ENCODE measurements around the gene BMP5.

Gene BMP5

DNA sequence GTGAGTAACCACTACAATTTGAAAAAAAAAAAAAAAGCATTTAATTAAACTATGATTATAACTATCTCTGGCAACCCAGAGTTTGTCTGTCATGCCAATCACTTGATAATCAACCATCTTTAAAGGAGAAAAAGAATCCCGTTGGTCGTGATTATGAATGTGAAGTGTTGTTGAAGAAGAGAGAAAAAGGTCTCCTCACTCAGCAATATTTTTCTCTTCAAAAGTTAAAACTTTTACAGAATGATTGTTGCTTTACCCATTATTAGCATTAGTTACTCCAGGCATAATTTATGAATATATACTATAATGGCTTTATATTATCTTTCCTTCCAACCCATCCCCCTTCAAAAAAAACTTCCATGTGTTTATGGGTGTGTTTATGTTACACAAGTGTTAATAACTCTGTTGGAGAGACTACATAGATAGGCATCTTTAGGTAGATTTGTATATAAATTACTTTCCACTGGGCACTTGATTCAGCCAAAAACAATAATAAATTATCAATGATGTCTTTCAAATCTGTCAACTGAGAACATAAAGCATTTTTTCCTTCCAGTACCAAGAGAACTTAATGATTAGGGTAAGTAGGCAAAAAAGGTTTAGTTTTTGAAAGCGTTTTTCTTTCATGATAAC is 5.1 kb downstream of the BMP5 start:
- DNase-seq = no peak

DNA sequence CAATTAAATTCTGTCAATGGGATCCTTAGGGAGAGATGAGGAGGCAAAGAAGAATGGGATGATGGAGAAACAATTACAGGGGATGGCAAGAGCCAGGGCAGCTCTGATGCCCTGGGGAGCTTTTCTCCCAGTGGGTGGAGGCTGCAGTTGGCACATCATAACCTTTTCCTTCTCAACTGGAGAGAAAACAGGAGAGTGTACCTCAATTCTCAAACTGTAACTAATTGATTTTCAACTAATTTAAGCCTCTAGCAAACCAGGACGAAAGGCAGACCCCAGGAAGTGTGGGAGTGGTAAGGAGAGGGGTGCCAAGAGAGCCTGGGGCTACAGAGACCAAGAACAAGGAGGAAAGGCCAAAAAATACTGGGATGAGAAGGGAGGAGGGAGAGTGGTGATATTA is 5.7 kb downstream of the BMP5 start:
- DNase-seq = no peak

DNA sequence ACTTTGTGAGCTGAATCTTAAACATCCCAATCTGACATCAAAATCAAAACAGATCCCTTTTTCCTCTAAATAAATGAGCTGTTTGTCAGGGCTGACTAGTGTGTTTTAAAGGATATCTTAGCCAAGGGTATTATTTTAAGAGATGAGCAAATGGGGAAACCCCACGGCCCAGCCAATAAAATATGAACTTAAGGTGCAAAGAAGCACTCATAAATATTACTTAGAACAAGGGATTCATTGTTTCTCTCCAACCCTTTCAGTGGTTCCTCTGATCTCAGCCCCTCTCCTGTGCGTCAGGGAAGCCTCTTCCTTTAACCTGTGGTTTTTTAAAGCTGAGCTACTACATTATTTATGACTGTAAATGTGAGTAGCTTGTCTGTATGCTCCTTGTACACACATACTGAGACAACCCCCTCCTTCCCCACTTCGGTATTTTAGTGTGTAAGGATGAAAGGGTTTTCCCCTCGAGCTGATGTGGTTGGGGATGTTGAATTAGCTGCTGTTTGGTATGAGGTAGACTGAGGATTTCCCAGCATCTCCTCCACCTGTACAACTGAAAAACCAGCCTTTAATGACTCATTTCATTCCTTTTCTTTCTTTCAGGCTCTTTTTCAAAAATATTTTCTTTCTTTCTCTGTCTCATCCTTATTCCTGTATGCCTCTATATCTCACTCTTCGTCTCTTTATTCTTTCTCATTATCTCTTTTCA is 6.5 kb downstream of the BMP5 start:
- DNase-seq = no peak

DNA sequence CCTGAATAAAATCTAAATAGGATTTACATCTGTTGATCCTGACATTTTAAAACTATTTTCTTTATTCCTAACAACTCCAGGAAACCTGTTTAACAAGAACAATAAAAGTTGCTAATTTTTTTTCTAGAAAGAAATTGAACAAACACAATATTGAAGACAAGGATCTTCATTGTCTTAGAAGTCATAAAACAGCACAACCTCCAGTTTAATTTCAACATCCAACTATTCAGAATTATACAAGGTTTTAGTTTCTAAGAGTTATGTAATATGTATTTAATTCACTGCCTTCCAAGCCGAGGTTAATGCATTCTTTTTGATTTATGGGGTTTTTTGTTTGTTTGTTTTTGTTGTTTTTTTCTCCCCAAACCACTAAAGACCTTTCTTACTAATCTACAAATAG is 7.2 kb downstream of the BMP5 start:
- DNase-seq = no peak

DNA sequence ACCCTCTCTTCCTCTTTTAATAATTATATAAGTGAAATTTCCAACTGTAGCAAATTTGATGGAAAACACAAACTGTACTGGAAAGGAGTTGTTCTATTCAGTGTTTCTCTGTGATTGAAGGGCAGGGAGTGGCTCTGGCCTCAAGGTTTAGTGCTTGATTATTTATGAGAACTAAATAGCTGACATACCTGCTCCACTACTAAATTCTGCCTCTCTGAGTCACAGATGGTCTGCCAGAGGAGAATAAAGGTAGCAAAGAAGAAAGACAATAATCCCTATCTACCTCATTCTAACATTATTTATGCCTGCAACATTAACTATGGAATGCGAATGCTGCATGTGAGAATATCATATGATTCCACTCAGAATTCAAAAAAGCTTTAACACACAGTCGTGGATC is 9.3 kb downstream of the BMP5 start:
- DNase-seq = no peak

DNA sequence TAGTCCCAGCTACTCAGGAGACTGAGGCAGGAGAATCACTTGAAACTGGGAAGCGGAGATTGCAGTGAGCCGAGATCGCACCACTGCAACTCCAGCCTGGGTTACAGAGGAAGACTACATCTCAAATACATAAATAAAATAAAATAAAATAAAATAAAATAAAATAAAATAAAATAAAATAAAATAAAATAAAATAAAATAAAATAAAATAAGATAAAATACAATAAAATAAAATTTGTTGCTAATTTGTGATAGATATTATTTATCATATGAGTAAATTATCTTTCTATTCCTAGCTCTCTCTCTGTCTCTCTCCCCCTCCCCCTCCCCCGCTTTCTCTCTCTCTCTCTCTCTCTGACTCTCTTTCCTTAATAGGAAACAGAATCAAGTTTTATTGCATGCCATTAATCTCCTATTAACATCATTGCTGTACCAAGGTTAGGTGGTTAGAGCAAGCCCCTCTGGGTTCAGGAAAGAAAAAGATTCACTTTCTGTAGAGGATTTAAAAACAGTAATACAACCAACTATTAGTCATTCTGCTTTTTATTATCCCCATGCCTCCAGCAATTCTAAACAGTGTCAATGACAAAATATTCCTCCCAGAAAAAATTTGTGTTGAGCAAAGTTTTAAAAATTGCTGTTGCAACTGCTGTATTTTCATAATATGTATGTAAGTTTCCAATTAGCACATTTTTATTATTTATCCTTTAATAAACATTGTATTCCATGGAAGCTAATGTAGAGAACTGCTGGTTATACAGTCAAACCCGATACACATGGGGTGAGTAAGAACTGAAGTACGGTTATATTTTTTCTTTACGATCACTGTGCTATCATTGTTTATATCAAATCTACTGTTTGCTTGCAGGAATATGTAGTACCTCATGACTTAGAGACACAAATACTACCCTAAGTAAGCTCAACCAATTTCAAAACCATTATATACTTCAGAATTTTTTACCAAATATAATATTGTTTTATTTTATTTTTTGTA is 22.1 kb downstream of the BMP5 start:
- DNase-seq = no peak

DNA sequence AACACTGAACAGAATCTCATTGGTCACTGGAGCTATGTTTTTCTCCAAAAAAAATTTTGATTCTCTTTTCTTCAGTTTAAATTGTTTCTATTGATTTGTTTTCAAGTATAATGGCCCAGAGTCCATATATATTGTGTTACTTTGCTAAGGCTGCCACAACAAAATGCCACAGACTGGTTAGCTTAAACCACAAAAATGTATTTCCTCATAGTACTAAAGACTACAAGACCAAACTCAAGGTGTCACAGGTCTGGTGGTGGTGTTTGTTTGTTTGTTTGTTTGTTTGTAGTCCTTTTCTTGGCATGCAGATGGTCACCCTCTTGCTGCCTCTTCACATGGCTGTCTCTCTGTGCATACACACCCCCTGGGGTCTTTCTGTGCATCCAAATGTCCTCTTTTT is 34.0 kb downstream of the BMP5 start:
- no peak for DNase-seq

DNA sequence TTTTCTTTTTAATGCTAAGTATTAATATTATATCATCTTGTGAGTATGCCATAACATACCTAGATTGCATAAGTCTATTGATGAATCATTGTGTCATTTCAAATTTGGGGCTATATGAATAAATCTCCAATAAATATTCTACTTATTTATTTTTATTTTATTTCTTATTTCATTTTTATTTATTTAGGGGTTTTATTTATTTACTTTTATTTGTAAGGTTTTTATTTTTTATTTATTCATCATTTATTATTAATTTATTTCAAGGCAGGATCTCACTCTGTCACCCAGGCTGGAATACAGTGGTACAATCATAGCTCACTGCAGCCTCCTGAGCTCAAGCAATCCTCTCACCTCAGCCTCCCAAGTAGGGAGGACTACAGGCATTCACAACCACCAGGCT is 36.3 kb downstream of the BMP5 start:
- DNase-seq = no peak

DNA sequence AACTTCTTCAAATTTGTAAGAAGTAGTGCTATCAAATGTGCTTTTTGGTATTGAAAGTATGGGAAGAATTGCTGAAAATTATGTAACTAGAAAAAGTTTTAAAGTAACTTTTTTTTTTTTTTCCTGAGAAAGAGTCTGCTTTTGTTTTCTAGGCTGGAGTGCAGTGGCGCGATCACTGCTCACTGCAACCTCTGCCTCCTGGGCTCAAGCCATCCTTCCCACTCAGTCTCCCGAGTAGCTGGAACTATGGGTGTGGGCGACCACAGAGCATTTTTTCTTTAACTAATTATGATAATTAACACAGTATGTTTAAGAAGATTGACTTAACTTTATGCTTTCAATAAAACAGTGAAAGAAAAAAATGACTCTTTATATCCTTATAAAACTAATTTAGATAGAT is 38.4 kb downstream of the BMP5 start:
- no peak for DNase-seq

DNA sequence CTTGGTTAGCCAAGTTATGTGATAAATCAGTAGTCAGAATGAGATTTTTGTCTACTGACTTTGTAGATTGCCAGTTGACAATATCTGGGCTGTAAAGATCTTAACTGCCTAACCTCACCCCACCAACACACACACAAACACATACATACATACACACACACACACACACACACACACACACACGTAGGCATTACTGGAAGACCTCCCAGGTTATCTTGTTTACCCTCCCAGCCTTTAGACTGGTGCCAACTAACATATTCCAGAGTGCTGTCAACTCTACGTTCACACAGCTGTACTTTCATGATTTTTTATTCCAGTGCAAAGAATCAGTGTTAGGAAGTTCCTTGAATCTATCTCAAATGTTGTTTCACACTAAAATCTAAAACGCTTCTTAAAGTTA is 38.9 kb downstream of the BMP5 start:
- DNase-seq = no peak

DNA sequence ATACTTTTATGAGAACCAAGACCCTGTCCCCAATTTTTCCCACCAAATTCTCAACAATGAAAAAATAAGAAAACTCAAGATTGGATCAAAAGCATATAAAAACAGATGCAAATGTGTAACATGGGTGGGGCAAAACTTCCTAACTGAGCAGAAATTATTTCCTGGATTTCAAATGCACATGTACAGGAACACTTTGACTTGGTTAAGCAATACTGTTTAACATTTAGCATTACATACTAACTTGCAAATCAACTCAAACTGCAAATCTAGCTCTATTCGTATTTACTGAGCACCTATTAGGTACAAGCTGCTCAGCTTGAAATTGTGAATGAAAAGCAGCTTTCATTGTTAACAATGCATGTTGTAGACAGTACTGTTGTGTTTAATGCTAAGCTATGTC is 40.2 kb downstream of the BMP5 start:
- DNase-seq = no peak

DNA sequence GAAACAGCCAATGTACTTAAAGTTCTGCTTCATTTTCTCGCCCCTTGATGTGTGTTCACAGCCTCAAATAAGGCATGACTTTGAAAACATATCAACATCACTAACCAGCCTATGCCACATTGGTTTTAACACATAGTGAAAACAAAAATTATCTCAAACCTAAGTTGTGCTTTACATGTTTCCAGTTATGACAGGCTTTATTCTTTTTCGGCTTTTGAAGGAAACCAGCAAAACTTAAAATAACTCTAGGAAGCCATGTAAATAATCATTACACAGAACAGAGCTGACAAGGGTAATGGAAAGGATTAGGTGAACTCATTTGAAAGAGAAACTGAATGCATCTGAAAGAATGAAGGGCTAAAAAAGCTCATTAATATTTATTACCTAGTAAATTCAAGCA is 42.1 kb downstream of the BMP5 start:
- no peak for DNase-seq

DNA sequence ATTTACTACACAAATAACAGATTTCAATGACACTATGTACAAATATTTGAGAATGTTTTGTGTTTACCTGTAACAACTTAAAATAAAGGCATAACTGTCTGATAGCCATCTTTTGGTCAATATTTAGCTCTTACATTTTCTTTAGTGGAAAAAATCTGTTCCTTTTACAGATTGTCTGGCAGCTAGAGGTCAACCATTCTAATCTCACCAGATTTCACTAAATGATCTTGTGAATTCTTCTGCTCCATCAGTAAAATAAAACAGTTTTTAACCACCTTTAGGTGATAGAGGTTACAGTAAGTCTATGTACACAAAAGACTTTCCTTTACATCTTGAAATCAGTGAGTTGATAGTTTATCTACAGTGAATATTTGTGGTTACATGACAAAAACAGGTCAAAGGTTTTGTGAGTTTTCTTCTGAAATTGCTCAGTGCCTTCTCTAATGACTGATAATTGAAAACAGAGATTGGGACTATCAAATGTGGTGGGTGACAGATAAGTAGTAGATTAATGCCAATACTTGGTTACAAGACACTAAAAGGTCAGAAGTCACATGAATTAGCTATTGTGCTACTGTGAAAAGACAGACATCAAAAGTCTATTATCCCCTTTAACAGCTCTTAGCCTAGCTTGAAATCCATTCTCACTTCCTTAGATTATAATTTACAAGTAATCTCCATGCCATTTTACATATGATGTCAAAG is 47.4 kb downstream of the BMP5 start:
- DNase-seq = no peak

DNA sequence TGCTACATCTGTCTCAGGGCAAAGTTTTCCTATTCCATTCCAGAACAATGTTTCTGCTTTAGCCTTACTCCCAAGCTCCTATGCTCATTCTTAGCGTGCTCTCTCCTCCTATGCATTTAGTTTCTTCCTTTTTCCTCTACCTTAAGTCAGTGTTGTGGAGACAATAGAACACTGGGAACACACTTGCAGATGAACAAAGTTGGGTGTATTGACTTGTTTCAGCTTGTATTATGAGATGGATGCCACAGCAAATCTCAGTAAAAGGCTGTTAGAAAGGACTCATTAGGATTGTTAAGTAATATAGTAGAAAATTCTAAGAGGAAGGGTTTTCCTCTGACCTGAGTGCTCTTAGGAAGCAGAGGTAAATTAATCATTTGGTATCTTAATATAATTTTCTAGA is 48.4 kb downstream of the BMP5 start:
- no peak for DNase-seq

DNA sequence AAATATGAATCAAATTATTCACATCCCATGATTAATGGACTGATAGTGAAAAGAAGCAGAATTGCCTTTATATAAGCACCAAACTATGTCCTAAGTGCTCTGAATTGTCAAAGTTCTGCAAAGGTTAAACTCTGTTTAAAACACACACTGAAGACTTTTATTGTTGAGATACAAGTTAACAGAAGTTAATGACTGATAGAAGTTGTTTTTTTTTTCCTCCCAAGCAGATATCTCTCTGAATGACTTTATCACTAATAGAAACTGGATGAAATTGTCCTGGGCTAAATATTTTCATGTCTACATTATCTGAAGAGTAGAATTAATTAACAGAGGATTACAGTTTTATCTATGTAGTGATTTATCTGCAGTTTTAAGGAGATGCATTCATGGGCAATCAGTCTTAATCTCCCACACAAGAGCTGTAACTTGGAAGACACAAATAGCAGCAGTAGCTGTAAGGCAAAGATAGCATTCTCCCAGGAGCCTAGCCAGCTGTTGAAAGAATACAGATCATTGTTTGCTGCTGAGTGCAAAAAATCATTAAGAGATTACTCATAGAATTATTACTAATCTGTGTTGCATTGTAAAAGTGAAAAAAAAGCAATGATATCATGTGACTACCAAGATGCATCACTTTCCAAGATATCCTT is 49.9 kb downstream of the BMP5 start:
- DNase-seq = no peak

DNA sequence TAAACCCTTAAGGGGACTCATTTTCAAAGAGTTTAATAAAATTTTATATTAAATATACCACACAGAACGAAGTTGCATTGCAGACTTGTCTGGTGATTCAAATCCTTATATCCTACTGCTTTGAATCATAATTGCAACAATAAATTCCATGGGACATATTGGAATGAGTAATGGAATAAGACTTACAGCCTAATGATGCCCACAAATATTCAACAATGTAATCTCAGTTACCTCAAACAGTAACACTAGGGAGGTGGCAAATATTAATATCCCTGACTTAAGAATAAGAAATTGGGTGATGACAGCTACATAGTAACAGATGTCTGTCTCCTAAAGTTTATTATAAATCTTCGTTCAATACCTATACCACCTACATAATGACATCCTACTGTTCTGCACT is 52.6 kb downstream of the BMP5 start:
- no peak for DNase-seq

DNA sequence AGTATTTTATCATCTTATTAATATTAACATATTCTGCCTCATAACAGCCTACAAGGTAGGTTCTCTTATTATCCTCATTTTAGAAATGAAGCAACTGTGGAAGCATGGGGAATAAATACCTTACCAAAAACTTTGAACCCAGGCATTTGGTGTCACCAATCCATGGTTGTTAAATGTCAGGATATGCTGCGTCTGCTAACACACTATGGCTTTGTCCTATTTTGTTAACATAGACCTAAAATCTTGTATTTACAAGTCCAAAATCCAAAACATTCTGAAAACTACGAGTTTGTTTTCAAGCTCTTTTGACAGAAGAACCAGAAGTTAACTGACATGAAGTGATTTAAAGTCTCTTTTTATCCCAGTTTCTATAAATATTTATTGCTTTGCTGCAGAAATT is 53.4 kb downstream of the BMP5 start:
- no peak for DNase-seq

DNA sequence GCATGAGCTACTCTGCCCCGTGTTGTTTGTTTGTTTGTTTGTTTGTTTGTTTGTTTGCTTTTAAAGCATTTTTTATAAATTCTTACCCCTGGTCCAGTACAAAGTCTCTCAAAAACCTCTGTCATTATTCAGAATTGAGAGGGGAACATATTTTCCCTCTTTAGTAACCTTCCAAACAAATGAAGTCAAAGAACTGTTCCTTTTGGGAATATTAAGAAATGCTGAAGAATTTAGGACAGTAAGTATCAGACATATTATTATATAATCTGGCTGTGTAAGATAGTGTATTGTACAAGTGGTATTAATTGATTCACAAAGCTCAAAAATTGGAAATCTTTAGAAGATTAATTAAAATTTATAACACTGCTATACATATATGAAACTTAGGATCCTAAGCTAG is 54.7 kb downstream of the BMP5 start:
- DNase-seq = no peak

DNA sequence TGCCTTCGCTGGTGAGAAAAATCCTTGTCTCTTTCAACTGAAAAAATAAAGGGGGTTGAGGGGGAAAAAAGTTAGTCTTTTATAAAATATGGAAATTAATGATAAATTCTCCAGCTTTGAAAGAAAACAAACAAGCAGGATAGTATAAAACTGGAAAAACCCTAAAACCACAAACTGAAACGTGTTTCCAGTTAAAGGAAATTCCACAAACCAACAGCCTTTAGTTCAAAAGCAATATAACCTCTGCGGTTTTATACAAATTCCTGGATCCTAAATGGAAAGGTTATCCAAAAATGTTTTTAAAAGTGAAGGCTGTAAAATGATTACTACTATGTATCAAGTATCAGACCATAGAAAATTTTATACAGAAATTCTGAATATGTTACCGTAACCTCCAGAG is 55.6 kb downstream of the BMP5 start:
- DNase-seq = no peak

DNA sequence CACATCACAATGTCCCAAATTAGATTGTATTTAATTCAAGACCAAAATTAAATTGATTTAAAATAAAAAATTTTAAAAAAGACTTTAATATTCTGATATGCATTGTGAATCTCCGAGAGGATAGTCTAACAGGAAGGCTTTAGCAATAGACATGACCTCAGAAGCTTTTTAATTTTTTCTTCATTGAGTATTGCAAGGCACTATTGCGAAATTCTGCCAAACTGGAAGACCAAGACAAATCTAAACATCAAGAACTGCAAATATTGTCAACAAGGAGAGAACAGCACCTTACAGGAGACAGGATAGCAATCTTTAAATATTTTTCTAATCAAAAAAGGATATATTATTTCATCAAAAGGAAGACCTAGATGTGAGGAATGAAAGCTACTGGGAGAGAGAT is 56.9 kb downstream of the BMP5 start:
- no peak for DNase-seq

DNA sequence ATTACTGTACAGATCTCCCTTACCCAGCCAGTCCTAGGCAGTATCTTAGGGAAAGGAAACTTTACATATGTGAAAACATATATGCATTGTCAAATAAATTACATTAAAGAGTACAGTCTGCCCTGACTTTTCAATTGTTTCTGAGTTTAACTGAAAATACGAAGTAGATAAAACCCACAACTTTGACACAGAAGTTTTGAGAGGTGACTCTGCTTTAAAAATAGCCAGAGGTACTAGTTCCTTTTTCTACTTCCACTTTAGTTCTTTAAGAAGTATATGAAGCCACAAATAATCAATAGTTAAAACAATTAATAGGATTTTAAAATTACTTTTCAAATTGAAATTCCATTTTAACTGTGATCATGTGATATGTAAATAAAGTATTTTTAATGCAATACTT is 62.9 kb downstream of the BMP5 start:
- no peak for DNase-seq

DNA sequence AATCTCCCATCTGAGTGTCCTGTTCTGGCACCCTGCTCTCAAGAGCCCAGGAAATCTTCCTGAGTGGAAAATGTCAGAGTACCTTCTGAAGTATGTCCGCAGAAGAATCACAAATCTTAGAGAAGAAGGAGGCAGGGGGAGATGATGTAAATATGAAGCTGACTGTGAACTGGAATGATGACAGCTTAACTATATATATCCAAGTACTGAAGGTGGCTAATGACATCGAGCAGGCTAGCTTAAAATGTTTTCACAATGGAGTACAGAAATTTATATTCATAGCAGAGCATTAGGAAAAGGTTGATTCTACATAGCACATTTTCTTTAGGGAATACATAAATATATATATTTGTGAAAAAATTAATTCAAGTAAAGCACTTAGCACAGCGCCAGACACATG is 64.3 kb downstream of the BMP5 start:
- DNase-seq = no peak

DNA sequence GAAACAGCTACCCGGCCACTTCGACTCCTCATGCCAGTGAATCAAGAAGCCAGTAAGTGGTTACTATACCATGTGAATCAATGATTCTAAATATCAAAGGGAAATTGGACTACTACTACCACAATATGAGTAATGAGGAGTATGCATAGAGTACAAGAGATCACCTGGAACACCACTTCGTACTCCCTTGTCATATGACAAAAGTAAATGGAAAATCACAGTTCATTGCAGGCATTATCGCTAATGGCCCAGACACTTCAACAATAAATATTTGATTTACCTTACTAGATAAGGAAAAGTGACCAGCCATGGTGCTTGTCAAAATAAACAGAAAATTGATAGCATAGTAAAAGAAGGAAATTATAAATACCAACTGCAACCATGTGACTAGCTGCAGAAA is 73.1 kb downstream of the BMP5 start:
- DNase-seq = no peak
